Sigmoid colon (tissue), 7 donors: Measurements from ENCODE around the gene TLE2. TPM values are rescaled to one million over a fixed set of nuclear protein-coding genes. Genes with fewer than 3 reads are reported as not detected.

Experiments used
- DNase-seq: peaks from one replicate; pipeline ENCODE4 v3.0.0-alpha.2; 2019
- H3K27ac ChIP-seq, 4 donors: fragments of 200-600 bp; sonication (generic); one replicate each; pipeline ENCODE4 v1.5.1; 2016 to 2019; ENCODE audit warnings: mild to moderate bottlenecking in 1 of 4
- H3K27me3 ChIP-seq, 3 donors: fragments of 200-600 bp; sonication (generic); one replicate each; pipeline ENCODE4 v1.5.1; 2019; ENCODE audit warnings: mild to moderate bottlenecking in 1 of 3
- H3K36me3 ChIP-seq, 4 donors: fragments of 200-600 bp; sonication (generic); one replicate each; pipeline ENCODE4 v1.5.1; 2016 to 2019
- H3K4me1 ChIP-seq, 4 donors: fragments of 200-600 bp; sonication (generic); one replicate each; pipeline ENCODE4 v1.5.1; 2017 to 2019
- H3K4me3 ChIP-seq, 4 donors: fragments of 200-600 bp; sonication (generic); one replicate each; pipeline ENCODE4 v1.5.1; 2017 to 2019; ENCODE audit warnings: mild to moderate bottlenecking in 2 of 4, moderate library complexity in 1 of 4
- H3K9me3 ChIP-seq, 4 donors: fragments of 200-600 bp in 3 of 4; sonication (generic) in 3 of 4; one replicate each; pipeline versions ENCODE4 v1.5.1 to v1.6.1; 2013 to 2019
- EP300 ChIP-seq, 4 donors: sonication (generic); formaldehyde crosslinking; IDR thresholded peaks; one replicate each; pipeline ENCODE4 v1.6.1; 2017; ENCODE audit warnings: antibody characterized with exemption in 4 of 4
- POLR2A ChIP-seq, 2 donors: fragments of 450-650 bp; IDR thresholded peaks; one replicate each; pipeline ENCODE4 v1.6.1; 2016; ENCODE audit warnings: antibody characterized with exemption in 2 of 2, mild to moderate bottlenecking in 2 of 2, moderate library complexity in 2 of 2
- POLR2AphosphoS5 ChIP-seq, 4 donors: sonication (generic); formaldehyde crosslinking; IDR thresholded peaks; one replicate each; pipeline ENCODE4 v1.6.1; 2017; ENCODE audit warnings: antibody characterized with exemption in 4 of 4
- WGBS, 2 donors: extraction: QIAGEN DNeasy Blood & Tissue Kit; methylation state at CpG; one replicate each; pipeline ENCODE4 v1.1.7; 2013; 5-methylcytosine and 5-hydroxymethylcytosine counted together
- intact Hi-C: fragments of 100-400 bp; cut with DNase I; formaldehyde crosslinking; loops from one replicate; pipeline ENCODE4 v1.15.1; 2023
- polyA plus RNA-seq, 3 donors: library from polyadenylated mRNA; stranded (reverse); fragments of 200-250 nt; gene quantifications; one replicate each; pipeline ENCODE4 v1.2.3, GENCODE V29; 2013
- total RNA-seq, 4 donors: library from RNA; depleted of rRNA; stranded (reverse); fragments of >200 nt; gene quantifications; one replicate each; pipeline ENCODE4 v1.1.0, GENCODE V29; 2016
- TF ChIP-seq, protein P1 (sequence below), 4 experiments: fragments of 450-650 bp in 3 of 4; fragments of 200-600 bp in 1 of 4; IDR thresholded peaks; one replicate each; pipeline ENCODE4 v1.5.1; 2016 to 2019; ENCODE audit warnings: antibody characterized with exemption in 4 of 4, mild to moderate bottlenecking in 3 of 4, moderate library complexity in 2 of 4
- donor health status: healthy with polysubstance abuse.
- donor health status: Bipolar disorder and iron deficiency.
- donor health status: healthy.

TLE2 gene
- total and polyA plus RNA-seq, 7 donors = 10.9 to 66.5 (median 27.8) TPM

- no peaks in the 10 kb centered on the region for H3K4me1 ChIP-seq
- 94 to 97% methylated on average over 6 of the region's 6 CpGs for WGBS, 2 donors
- no peak overlapping the region for H3K4me3 ChIP-seq
- no peaks in the 10 kb centered on the region for H3K27me3 ChIP-seq
- H3K27ac ChIP-seq = no peak overlapping the region
- intact Hi-C loops = no loop called here
- peaks cover 4 to 58% (median 11%) of the 10 kb centered on the region in 4 donors for H3K36me3 ChIP-seq
- no peaks in the 10 kb centered on the region for H3K9me3 ChIP-seq
- TF ChIP-seq, protein P1, sequence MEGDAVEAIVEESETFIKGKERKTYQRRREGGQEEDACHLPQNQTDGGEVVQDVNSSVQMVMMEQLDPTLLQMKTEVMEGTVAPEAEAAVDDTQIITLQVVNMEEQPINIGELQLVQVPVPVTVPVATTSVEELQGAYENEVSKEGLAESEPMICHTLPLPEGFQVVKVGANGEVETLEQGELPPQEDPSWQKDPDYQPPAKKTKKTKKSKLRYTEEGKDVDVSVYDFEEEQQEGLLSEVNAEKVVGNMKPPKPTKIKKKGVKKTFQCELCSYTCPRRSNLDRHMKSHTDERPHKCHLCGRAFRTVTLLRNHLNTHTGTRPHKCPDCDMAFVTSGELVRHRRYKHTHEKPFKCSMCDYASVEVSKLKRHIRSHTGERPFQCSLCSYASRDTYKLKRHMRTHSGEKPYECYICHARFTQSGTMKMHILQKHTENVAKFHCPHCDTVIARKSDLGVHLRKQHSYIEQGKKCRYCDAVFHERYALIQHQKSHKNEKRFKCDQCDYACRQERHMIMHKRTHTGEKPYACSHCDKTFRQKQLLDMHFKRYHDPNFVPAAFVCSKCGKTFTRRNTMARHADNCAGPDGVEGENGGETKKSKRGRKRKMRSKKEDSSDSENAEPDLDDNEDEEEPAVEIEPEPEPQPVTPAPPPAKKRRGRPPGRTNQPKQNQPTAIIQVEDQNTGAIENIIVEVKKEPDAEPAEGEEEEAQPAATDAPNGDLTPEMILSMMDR (IDR thresholded peaks at IDR 0.05) = no peak
- TF ChIP-seq POLR2A (IDR thresholded peaks at IDR 0.05) = no peak
- TF ChIP-seq POLR2AphosphoS5 (IDR thresholded peaks at IDR 0.05) = no peak
- DNase-seq = no peak
Measured at GRCh38 chr19:3001235-3001800, 27.8 kb downstream of the TLE2 start.

- no peak overlapping the region for H3K27ac ChIP-seq
- H3K27me3 ChIP-seq = no peaks in the 10 kb centered on the region
- H3K9me3 ChIP-seq = no peaks in the 10 kb centered on the region
- no peaks in the 10 kb centered on the region for H3K4me1 ChIP-seq
- no peak overlapping the region for H3K4me3 ChIP-seq
- peaks cover 4 to 36% (median 7%) of the 10 kb centered on the region in 4 donors for H3K36me3 ChIP-seq
- TF ChIP-seq POLR2AphosphoS5 (IDR thresholded peaks at IDR 0.05) (no peak), POLR2A (IDR thresholded peaks at IDR 0.05) (no peak), EP300 (IDR thresholded peaks at IDR 0.05) (no peak)
- TF ChIP-seq, protein P1 (IDR thresholded peaks at IDR 0.05) = no peak
- no peak for DNase-seq
- whole genome bisulfite sequencing, 2 donors = 85 to 94% methylated on average over 11 of the region's 11 CpGs
- intact Hi-C loops = no loop called here
Measured at GRCh38 chr19:2998642-2999041, 30.4 kb downstream of the TLE2 start.

- no peak overlapping the region for H3K27ac ChIP-seq
- peaks cover 4 to 34% (median 7%) of the 10 kb centered on the region in 4 donors for H3K36me3 ChIP-seq
- no peaks in the 10 kb centered on the region for H3K4me1 ChIP-seq
- DNase-seq = no peak
- intact Hi-C loops = no loop called here
- no peaks in the 10 kb centered on the region for H3K27me3 ChIP-seq
- 84% methylated on average over 13 of the region's 13 CpGs for WGBS, 2 donors
- no peak overlapping the region for H3K4me3 ChIP-seq
- no peaks in the 10 kb centered on the region for H3K9me3 ChIP-seq
- TF ChIP-seq EP300 (IDR thresholded peaks at IDR 0.05) (no peak), POLR2AphosphoS5 (IDR thresholded peaks at IDR 0.05) (no peak), POLR2A (IDR thresholded peaks at IDR 0.05) (no peak)
- TF ChIP-seq, protein P1 (IDR thresholded peaks at IDR 0.05) = no peak
Measured at GRCh38 chr19:2997720-2998119, 31.4 kb downstream of the TLE2 start.

DNA sequence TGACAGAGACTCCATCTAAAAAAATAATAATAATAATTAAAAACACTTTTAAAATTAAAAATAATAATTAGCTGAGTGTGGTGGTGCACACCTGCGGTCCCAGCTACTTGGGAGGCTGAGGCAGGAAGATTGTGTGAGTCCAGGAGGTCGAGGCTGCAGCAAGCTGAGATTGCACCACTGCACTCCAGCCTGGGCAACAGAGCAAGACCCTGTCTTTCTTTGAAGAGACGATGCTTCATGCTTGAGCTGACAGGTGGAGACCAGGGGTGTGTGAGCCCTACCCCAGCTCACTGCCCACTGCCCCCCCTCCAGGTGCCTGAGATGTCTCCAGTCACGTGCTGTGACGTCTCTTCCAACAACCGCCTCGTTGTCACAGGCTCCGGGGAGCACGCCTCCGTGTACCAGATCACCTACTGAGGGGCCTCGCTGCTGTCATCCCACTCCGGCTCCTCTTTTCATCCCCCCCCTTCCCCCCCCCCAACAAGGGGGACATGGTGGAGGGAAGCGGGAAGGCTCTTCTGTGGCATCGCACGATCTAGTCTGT lies 34.4 kb downstream of the TLE2 start:
- WGBS, 2 donors = 79 to 81% methylated on average over 15 of the region's 15 CpGs
- TF ChIP-seq POLR2A (IDR thresholded peaks at IDR 0.05) (no peak), EP300 (IDR thresholded peaks at IDR 0.05) (no peak), POLR2AphosphoS5 (IDR thresholded peaks at IDR 0.05) (no peak)
- TF ChIP-seq, protein P1 (IDR thresholded peaks at IDR 0.05) = no peak

More for the DNA sequence above, 34.4 kb downstream of the TLE2 start:
- Histone ChIP-seq H3K4me3 (no peak overlapping the region), H3K36me3 (peaks cover 0 to 16% (median 0%) of the 10 kb centered on the region in 4 donors), H3K27me3 (no peaks in the 10 kb centered on the region), H3K27ac (no peak overlapping the region), H3K4me1 (no peaks in the 10 kb centered on the region), H3K9me3 (no peaks in the 10 kb centered on the region)
- no peak for DNase-seq
- intact Hi-C loops = no loop called here
